ENCODE results near the gene ENTREP1.
"Not testable (repeated sequence)": the region's sequence is repeated elsewhere in the genome, so short reads cannot be mapped to it uniquely, and the experiment has no call there.

The ENTREP1 gene

GRCh38 chr9:69433392-69433791 is 108.4 kb downstream of the ENTREP1 start:
- no peak for DNase-seq (ENCODE audit: extremely low read depth, low read depth)
- no peak for TF ChIP-seq CTCF (IDR thresholded peaks at IDR 0.05; ENCODE audit: low read depth, low read length)

- TF ChIP-seq CTCF (IDR thresholded peaks at IDR 0.05; ENCODE audit: low read depth, low read length), result no peak
These were observed 109.0 kb downstream of the ENTREP1 start for GRCh38 chr9:69433968-69434367.

GRCh38 chr9:69439654-69440053 is 114.6 kb downstream of the ENTREP1 start:
- not testable (repeated sequence) for DNase-seq (ENCODE audit: extremely low read depth, low read depth)

More at GRCh38 chr9:69433968-69434367, 109.0 kb downstream of the ENTREP1 start:
- no peak for DNase-seq (ENCODE audit: extremely low read depth, low read depth)

- not testable (repeated sequence) for DNase-seq (ENCODE audit: extremely low read depth, low read depth)
These were observed 115.4 kb downstream of the ENTREP1 start for GRCh38 chr9:69440254-69440955.

Data from AG09319 (cell line).